Neuron (in vitro differentiated cells): ENCODE data around the gene NYAP1.
"Not testable (repeated sequence)": the region's sequence is repeated elsewhere in the genome, so short reads cannot be mapped to it uniquely, and the experiment has no call there.

Experiments
- H2AFZ ChIP-seq: one replicate; pipeline ENCODE4 v1.6.1; 2013; ENCODE audit warnings: low read depth, mild to moderate bottlenecking, inconsistent platforms, low read length, moderate library complexity
- H3K27me3 ChIP-seq: one replicate; pipeline ENCODE4 v1.6.1; 2013; ENCODE audit warnings: low read length; ENCODE audit not compliant: insufficient read depth
- H3K36me3 ChIP-seq: one replicate; pipeline ENCODE4 v1.6.1; 2013; ENCODE audit warnings: low read length; ENCODE audit not compliant: insufficient read depth
- H3K4me1 ChIP-seq: one replicate; pipeline ENCODE4 v1.6.1; 2013; ENCODE audit warnings: low read length; ENCODE audit not compliant: insufficient read depth
- H3K4me3 ChIP-seq: 2 replicates; pipeline ENCODE4 v1.5.1; 2013; ENCODE audit warnings: mild to moderate bottlenecking, low read length, moderate library complexity
- H3K9me3 ChIP-seq: one replicate; pipeline ENCODE4 v1.6.1; 2013; ENCODE audit warnings: low read length

Gene NYAP1

GRCh38 chr7:100540073-100540723 is 56.5 kb downstream of the NYAP1 start:
- no peaks in the 10 kb centered on the region for H3K36me3 ChIP-seq
- no peaks in the 10 kb centered on the region for H3K9me3 ChIP-seq
- H3K4me3 ChIP-seq = peak overlapping the region; percentile 66
- no peak overlapping the region for H2AFZ ChIP-seq
- H3K27me3 ChIP-seq = no peaks in the 10 kb centered on the region
- peaks cover 12% of the 10 kb centered on the region for H3K4me1 ChIP-seq

GRCh38 chr7:100541309-100541708 is 57.6 kb downstream of the NYAP1 start:
- H3K4me3 ChIP-seq, H3K27me3 ChIP-seq, H2AFZ ChIP-seq, H3K36me3 ChIP-seq, H3K9me3 ChIP-seq: not testable (repeated sequence)
- H3K4me1 ChIP-seq = peaks cover 23% of the 10 kb centered on the region

- no peaks in the 10 kb centered on the region for H3K27me3 ChIP-seq
- H3K9me3 ChIP-seq = no peaks in the 10 kb centered on the region
- no peaks in the 10 kb centered on the region for H3K36me3 ChIP-seq
- peaks cover 33% of the 10 kb centered on the region for H3K4me1 ChIP-seq
- H2AFZ ChIP-seq = no peak overlapping the region
- H3K4me3 ChIP-seq = no peak overlapping the region
Measured at GRCh38 chr7:100543586-100543985, 59.9 kb downstream of the NYAP1 start.

DNA sequence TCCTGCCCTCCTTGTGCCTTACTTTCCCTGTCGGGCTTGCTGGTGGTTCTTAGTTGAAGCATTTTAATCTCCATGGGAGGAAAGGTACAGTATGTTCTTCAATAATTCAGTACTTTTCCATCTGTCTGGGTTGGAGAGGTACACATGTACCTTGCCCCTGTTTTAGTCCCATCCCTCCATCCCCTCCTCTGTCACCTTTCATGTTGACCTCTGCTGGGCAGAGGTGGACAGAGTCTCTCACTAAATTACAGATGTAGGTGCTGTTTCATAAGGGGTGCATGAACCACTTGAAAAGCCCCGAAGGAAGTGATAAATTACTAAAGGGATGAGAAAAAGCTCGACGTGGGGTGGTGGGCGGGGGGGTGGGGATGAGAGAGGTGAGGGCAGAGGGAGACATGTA is 60.7 kb downstream of the NYAP1 start:
- no peaks in the 10 kb centered on the region for H3K27me3 ChIP-seq
- H3K9me3 ChIP-seq = no peaks in the 10 kb centered on the region
- peaks cover 33% of the 10 kb centered on the region for H3K4me1 ChIP-seq
- no peak overlapping the region for H3K4me3 ChIP-seq
- H3K36me3 ChIP-seq = peaks cover 4% of the 10 kb centered on the region
- no peak overlapping the region for H2AFZ ChIP-seq
